GM18498 (cell line): Measurements from ENCODE around the gene TAAR5.
"Not testable (repeated sequence)": the region's sequence is repeated elsewhere in the genome, so short reads cannot be mapped to it uniquely, and the experiment has no call there.

Experiments
- ATAC-seq: cut with Tn5 transposase; IDR thresholded peaks from one replicate; pipeline ENCODE4 v1.9.1; 2021; ENCODE audit warnings: mild to moderate bottlenecking, moderate library complexity; ENCODE audit not compliant: unreplicated experiment

TAAR5 gene

GRCh38 chr6:132570221-132570777 is 19.2 kb downstream of the TAAR5 start, which contains the start of gene TAAR6:
Gene TAAR6 (plus strand): TSS chr6:132570322. CDS start chr6:132570322, 0 bp downstream.
- no peak for ATAC-seq

DNA sequence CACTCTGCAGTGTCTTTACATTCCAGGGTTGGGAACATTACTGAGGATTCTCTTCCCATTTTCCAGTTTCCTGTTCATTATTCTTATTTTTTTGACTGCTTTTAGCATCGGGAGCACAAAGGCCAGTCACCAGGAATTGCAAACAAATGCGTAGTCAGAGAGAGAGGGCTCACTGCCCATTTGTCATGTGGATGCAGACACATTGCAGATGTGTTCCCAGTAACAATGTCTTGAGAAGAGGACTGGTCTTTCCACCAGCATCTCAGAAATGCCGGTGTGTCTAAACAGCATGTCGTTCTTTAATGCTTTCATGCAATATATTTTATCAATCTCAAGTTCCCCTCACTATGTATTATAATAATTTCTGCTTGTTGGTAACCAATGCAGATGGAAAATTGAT is 20.4 kb downstream of the TAAR5 start:
- no peak for ATAC-seq

- ATAC-seq, result no peak
These were observed 20.9 kb downstream of the TAAR5 start for GRCh38 chr6:132568611-132569010.

DNA sequence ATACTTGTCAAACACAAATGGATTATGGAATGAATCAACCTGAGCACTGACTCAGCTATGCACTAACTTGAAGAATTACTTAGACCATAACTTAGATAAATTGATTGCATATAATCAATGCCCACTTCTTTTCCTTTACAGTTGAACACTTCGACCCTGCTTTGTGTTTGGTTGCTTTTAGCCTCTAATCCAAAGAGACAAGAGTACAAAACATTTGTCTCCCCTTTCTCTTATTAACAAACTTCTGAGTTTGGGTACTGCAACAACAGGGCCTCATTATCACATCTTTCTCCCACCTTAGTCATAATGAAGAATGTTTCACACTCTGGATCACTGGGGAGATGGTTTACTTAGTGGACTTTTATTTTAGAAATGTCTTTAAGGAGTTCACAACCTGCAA is 22.0 kb downstream of the TAAR5 start:
- ATAC-seq, result no peak

- ATAC-seq, result no peak
These were observed 23.1 kb downstream of the TAAR5 start for GRCh38 chr6:132566404-132566803.

DNA sequence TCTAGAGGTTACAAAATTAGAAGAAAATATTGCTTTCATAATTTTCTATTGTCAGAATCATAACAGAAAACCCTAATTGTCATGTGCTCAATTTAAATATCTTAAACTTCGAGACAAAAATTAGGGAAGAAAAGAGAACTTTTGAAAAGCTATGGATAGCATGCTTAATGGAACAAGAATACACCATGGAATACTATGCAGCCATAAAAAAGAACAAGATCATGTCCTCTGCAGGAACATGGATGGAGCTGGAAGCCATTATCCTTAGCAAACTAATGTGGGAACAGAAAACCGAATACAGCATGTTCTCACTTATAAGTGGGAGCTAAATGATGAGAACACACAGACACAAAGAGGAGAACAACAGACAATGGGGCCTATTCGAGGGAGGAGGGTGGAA is 29.5 kb downstream of the TAAR5 start:
- ATAC-seq, result not testable (repeated sequence)

DNA sequence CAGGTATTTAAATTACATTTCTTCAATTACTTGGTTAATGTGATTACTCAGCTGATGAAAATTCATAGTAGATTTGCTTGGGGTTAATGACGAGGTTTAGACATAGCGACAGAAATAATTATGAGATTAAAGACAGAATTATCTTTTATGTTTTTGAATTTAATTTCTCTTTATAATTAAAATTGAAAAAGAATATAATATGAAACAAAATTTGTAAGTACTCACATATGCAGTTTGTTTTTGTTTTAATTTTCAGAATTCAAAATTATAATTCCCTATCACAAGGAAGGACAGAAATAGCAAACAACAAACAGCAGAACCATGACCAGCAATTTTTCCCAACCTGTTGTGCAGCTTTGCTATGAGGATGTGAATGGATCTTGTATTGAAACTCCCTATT is 37.2 kb downstream of the TAAR5 start, which contains the start of gene TAAR8:
Gene TAAR8, plus strand, starts transcription at position 301 of the 400 bp plus-strand sequence. Its CDS starts 21 bp downstream, at position 322.
- ATAC-seq, result no peak

- ATAC-seq, result no peak
These were observed 38.3 kb downstream of the TAAR5 start for GRCh38 chr6:132551214-132551613.

GRCh38 chr6:132548746-132549463 is 40.6 kb downstream of the TAAR5 start:
- ATAC-seq, result no peak

DNA sequence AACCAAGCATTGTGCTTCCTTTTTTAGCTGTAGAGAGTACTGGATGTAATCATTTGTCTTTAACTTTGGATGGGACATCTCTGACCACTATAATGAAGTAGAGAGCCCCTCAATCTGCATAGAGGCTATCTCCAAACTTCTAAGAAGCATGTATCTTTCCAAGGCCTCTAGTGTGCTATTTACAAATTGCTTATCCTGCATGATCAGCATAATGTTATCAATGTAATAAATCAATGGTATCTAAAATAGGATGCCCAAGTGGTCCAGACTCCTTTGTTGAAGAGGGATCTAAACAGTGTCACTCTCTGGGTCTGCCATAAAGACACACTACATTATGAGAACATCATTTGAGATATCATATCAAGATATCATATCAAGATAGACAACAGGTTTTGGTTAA is 44.7 kb downstream of the TAAR5 start:
- ATAC-seq, result no peak
